ENCODE data around the gene ABHD12. TPM values are rescaled to one million over a fixed set of nuclear protein-coding genes. Genes with fewer than 3 reads are reported as not detected.

The ABHD12 gene
- total RNA-seq, 1 donor from 2014 or later: 35.8 TPM

- DNase-seq (ENCODE audit: low spot score): no peak
- intact Hi-C loops (cut with DNase I): loop anchor here (1.0 to 10.0 kb wide), 5 partner anchors 17 to 325 kb away; partner anchors contain the start of genes ENTPD6, GINS1 and PYGB
Measured at GRCh38 chr20:25389858-25390537, 637 bp downstream of the ABHD12 start.

- intact Hi-C loops (cut with DNase I): no loop called here
Measured at GRCh38 chr20:25389401-25389857, 1.2 kb downstream of the ABHD12 start.

GRCh38 chr20:25382704-25383370 is 7.8 kb downstream of the ABHD12 start:
- peak; percentile 78 for DNase-seq (ENCODE audit: low spot score)
- intact Hi-C loops (cut with DNase I): no loop called here

More at GRCh38 chr20:25389401-25389857, 1.2 kb downstream of the ABHD12 start:
- DNase-seq (ENCODE audit: low spot score): no peak

- DNase-seq (ENCODE audit: low spot score): peak; percentile 67
- intact Hi-C loops (cut with DNase I): no loop called here
Measured at GRCh38 chr20:25380945-25381614, 9.6 kb downstream of the ABHD12 start.

- intact Hi-C loops (cut with DNase I): no loop called here
- no peak for DNase-seq (ENCODE audit: low spot score)
Measured at GRCh38 chr20:25378884-25379733, 11.5 kb downstream of the ABHD12 start.

GRCh38 chr20:25378189-25378883 is 12.3 kb downstream of the ABHD12 start:
- intact Hi-C loops (cut with DNase I): no loop called here
- DNase-seq (ENCODE audit: low spot score): no peak

- DNase-seq (ENCODE audit: low spot score): no peak
- intact Hi-C loops (cut with DNase I): no loop called here
Measured at GRCh38 chr20:25376886-25377285, 13.7 kb downstream of the ABHD12 start.

- intact Hi-C loops (cut with DNase I): no loop called here
- DNase-seq (ENCODE audit: low spot score): no peak
Measured at GRCh38 chr20:25376236-25376635, 14.4 kb downstream of the ABHD12 start.

- intact Hi-C loops (cut with DNase I): no loop called here
Measured at GRCh38 chr20:25374842-25375241, 15.8 kb downstream of the ABHD12 start.

GRCh38 chr20:25372584-25373336 is 17.9 kb downstream of the ABHD12 start:
- intact Hi-C loops (cut with DNase I): no loop called here
- peak; percentile 9 for DNase-seq (ENCODE audit: low spot score)

More at GRCh38 chr20:25374842-25375241, 15.8 kb downstream of the ABHD12 start:
- no peak for DNase-seq (ENCODE audit: low spot score)

- intact Hi-C loops (cut with DNase I): no loop called here
- DNase-seq (ENCODE audit: low spot score): peak; percentile 35
Measured at GRCh38 chr20:25369971-25370370, 20.7 kb downstream of the ABHD12 start.

GRCh38 chr20:25369529-25369928 is 21.1 kb downstream of the ABHD12 start:
- peak; percentile 64 for DNase-seq (ENCODE audit: low spot score)
- intact Hi-C loops (cut with DNase I): no loop called here

- peak; percentile 7 for DNase-seq (ENCODE audit: low spot score)
- intact Hi-C loops (cut with DNase I): no loop called here
Measured at GRCh38 chr20:25368976-25369375, 21.7 kb downstream of the ABHD12 start.

GRCh38 chr20:25368526-25368925 is 22.1 kb downstream of the ABHD12 start:
- intact Hi-C loops (cut with DNase I): no loop called here
- DNase-seq (ENCODE audit: low spot score): peak; percentile 66

GRCh38 chr20:25364879-25365699 is 25.5 kb downstream of the ABHD12 start:
- intact Hi-C loops (cut with DNase I): no loop called here
- peak; percentile 9 for DNase-seq (ENCODE audit: low spot score)

- DNase-seq (ENCODE audit: low spot score): no peak
- intact Hi-C loops (cut with DNase I): no loop called here
Measured at GRCh38 chr20:25364180-25364788, 26.4 kb downstream of the ABHD12 start.

GRCh38 chr20:25361287-25361683 is 29.4 kb downstream of the ABHD12 start:
- intact Hi-C loops (cut with DNase I): no loop called here
- no peak for DNase-seq (ENCODE audit: low spot score)
